Measurements from ENCODE around the gene ID3.

Gene ID3

DNA sequence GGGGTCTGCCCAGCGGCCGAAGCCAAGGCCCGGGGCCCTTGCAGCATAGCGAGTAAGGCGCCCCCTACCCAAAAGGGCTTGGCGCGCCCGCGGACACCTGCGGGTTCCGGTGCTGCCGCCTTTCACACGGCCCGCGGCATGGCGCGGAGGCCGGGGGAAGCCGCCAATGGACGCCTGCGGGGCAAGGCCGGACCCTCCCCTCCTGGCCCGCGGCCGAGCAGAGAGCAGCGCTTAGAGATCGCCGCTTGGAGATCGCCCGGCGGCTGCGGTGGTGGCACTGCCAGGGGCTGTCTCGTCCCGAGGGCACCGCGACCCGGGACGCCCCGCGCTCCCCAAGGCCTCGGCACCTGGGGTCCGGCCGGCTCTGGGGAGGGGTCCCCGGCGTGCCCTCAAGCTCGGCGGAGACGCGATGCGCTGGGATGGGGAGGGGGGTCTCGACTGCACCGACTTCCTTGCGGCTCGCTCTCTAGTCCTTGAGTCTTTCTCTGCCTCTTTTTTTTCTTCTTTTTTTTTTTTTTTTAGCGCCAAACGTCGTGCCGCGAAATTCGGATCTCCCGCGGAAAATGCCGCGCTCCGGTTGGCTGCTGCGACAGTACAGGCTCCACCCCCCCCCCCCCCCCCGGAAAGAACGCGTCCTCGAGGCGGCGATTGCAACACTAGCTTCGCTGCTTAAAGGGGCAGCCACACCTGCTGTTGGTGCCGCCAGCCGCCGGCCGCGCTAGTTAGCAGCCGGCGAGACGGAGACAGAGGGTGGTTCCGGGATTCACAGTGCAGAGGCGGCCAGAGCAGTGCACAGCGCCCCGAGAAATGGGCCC, 28.3 kb downstream of the ID3 start, which contains the start of gene E2F2:
E2F2 (minus strand) TSS at position 487 of the 815 bp plus-strand sequence; CDS start at position 47, 440 bp downstream.
- TF ChIP-seq, protein P1, sequence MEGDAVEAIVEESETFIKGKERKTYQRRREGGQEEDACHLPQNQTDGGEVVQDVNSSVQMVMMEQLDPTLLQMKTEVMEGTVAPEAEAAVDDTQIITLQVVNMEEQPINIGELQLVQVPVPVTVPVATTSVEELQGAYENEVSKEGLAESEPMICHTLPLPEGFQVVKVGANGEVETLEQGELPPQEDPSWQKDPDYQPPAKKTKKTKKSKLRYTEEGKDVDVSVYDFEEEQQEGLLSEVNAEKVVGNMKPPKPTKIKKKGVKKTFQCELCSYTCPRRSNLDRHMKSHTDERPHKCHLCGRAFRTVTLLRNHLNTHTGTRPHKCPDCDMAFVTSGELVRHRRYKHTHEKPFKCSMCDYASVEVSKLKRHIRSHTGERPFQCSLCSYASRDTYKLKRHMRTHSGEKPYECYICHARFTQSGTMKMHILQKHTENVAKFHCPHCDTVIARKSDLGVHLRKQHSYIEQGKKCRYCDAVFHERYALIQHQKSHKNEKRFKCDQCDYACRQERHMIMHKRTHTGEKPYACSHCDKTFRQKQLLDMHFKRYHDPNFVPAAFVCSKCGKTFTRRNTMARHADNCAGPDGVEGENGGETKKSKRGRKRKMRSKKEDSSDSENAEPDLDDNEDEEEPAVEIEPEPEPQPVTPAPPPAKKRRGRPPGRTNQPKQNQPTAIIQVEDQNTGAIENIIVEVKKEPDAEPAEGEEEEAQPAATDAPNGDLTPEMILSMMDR (conservative IDR thresholded peaks at IDR 0.05): peak; percentile 9; the same call in 1 of the 2 replicates
- H3K27ac ChIP-seq: peak within 1 kb of the TSS; percentile 73

DNA sequence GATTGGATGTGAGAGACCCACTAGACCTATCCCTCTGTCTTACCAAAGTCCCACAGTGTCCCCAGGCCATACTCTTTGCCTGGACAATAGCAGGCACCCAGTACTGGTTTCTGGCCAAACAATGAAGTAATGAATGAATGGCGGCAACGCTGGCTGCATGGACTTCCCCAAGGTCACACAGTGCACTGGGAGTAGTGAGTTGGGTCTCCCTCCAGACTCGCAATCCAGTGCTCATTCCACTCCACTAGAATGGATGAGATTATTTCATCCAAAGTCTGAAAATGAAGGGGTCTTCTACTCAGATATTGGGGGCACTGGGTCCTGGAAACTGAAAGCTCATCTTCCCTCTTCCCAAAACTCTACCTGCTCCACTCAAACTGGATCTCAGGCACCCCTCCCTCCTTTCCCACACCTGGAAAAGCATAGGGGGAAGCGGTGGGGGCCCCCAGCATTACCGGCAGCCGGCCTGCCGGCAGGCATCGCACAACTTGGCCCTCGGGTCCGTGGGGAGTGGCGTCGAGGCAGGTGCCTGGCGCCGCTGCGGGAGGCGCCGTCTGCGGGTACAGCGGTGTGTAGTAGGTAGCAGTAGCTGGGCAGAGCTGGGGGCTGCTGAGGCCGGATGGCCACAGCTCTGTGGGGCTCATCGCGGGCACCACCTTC, 29.1 kb downstream of the ID3 start:
- H3K27ac ChIP-seq: peak overlapping the region; percentile 73
- TF ChIP-seq, protein P1 (conservative IDR thresholded peaks at IDR 0.05): no peak

DNA sequence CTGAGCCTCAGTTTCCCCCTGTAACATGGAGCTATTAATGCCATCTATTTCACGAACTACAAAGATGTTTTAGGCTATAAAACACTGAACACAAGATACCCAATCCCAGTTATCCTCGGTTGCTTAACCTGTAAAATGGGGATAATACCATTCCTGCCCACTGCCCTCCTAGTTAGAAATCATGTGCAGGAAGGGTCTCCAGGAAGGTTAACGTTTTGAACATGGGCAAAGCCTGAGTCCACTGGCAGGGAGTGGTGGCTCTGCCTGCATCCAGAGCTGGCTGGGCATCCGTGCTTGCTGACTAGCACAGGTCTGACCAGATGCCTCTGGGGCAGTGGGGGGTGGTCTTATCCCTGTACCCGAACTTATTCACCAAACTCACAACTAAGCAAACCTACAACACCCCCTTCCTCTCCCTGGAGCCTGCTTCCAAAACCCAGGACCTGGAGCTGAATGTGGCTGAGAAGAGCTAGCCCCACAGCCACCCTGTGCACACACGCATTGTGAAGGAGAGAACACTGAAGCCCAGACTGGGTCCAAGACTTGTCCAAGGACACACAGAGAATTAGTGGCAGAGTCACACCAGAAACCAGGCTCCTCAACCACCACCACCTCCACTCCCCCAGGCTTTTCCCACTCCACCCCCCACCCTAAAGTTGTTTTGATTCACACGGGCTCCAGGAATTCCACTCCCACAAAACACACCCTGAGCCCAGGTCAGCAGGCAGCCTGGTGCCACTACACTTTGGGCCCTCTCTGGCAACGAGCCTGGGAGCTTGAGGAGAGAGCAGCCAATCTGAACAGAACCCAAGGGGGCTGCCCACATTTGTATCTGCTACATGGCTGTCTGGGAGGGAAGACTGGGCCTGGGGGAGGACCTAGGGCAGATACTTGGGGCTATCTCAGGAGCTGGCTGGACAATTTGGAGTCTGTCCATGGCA, 29.9 kb downstream of the ID3 start:
- TF ChIP-seq, protein P1 (conservative IDR thresholded peaks at IDR 0.05): no peak
- peak overlapping the region; percentile 73 for H3K27ac ChIP-seq

DNA sequence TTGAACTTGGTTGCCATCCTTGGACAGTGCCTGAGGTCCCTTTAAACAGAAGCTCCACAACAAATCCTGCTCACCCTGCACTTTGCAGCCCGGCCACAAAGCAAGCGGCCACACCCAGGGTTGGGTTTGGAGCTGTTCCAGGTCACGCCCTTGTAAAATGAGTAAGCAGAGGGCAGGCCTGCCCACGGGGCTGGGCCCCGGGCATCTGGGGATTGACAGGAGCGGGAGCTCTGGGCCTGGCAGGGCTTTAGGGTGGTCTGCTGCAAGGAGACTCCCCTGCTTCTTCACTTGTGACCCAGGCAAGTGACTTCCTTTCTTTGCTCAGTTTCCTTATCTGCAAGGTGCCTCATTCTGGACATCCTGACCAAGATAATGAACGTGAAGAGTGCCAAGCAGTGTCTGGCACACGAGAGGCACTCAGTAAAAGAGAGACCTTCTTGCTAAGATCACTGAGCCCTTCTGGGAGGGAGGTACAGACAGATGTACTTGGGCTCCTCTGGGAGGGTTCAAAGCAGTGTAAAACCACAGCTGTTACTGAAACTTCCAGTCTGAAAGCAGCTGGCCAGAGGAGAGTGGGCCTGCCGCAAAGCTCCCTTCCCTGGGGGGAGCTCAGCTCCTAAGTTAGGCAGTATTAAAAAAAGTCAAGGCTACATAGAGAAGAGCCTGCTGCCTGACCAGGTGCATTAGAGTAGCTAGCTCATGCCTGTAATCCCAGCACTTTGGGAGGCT, 30.9 kb downstream of the ID3 start:
- TF ChIP-seq, protein P1 (conservative IDR thresholded peaks at IDR 0.05): no peak
- H3K27ac ChIP-seq: peak overlapping the region; percentile 73

DNA sequence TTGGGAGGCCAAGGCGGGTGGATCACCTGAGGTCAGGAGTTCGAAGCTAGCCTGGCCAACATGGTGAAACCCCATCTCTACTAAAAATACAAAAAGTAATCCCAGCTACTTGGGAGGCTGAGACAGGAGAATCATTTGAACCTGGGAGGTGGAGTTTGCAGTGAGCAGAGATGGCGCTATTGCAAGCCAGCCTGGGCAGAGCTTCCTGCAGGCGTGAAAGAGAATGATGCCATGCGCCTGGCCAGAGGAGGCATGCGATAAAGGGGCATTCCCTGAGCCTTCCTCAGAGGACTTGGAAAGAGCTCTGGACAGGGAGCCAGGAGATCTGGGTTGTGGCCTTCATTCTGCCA, 31.4 kb downstream of the ID3 start:
- H3K27ac ChIP-seq: peak overlapping the region; percentile 73

DNA sequence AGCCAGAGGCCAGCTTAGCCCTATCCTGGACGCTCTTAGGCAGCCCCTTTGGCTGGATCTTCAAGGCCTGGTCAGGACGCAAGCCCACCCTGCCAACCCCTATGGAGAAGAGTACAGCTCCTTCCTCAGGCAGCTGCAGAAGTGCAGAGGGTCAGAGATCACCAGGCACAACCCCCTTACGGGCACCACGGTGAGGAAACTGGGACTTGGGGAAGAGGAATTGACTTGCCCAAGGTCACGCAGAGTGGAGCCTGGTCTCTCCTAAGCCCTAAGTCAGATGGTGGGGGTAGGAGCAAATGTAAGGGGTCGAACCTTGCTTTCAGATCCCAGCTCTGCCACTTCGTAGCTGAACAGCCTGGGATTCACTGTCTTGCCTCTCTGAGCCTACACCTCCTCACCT, 31.9 kb downstream of the ID3 start:
- TF ChIP-seq, protein P1 (conservative IDR thresholded peaks at IDR 0.05): no peak
- H3K27ac ChIP-seq: peak overlapping the region; percentile 73

More for the DNA sequence above, 31.4 kb downstream of the ID3 start:
- TF ChIP-seq, protein P1 (conservative IDR thresholded peaks at IDR 0.05): no peak

Data from VCaP (cell line).